ENCODE measurements around the gene ASTN2. TPM values are rescaled to one million over a fixed set of nuclear protein-coding genes. Genes with fewer than 3 reads are reported as not detected.
A peak's percentile ranks its signal among the peaks of the same experiment; 100 is the strongest.

ASTN2 gene
- total and polyA plus RNA-seq, 9 of the 15 experiments (the other 6 are each of a cell fraction or from before 2014, with no cell fraction given), result 0.56 to 3.5 (median 1.9) TPM

GRCh38 chr9:116572095-116572748 is 842.6 kb downstream of the ASTN2 start:
- ATAC-seq, result peak; percentile 99
- Histone ChIP-seq H3K9me3 (replicated peaks; ENCODE audit: control insufficient read depth, insufficient read depth, low read depth, low read length) (no peaks in the 10 kb centered on the region; the same call in 1 of the 2 replicates), H3K27ac (ENCODE audit: extremely low read depth, low read depth, low read length) (no peak overlapping the region), H3K79me2 (ENCODE audit: control insufficient read depth, insufficient read depth, low read length) (no peaks in the 10 kb centered on the region), H3K4me3 (no peak overlapping the region), H3K4me1 (replicated peaks in 1 of 2; ENCODE audit: control insufficient read depth in 2 of 2, insufficient read depth in 2 of 2, low read length in 2 of 2) (peaks cover 6 to 10% of the 10 kb centered on the region in 2 experiments; a peak in 2 of 5 replicates), H3K9ac (ENCODE audit: insufficient read depth in 1 of 2, low read depth in 2 of 2, low read length in 2 of 2) (no peak overlapping the region), H3K27me3 (ENCODE audit: control insufficient read depth in 2 of 2, insufficient read depth in 2 of 2, low read length in 2 of 2) (no peaks in the 10 kb centered on the region), H4K20me1 (replicated peaks; ENCODE audit: control insufficient read depth, insufficient read depth, low read length) (no peaks in the 10 kb centered on the region; the same call in 1 of the 2 replicates), H3K36me3 (ENCODE audit: control insufficient read depth, insufficient read depth, low read length) (no peaks in the 10 kb centered on the region), H3K9me1 (ENCODE audit: control insufficient read depth, insufficient read depth, low read length) (no peaks in the 10 kb centered on the region), H3K4me2 (ENCODE audit: insufficient read depth, low read length) (no peak overlapping the region; the same call in 1 of the 2 replicates), H2AFZ (ENCODE audit: low read depth, low read length) (no peak overlapping the region)
- CTCF ChIA-PET (ENCODE audit: low intra/inter-chr PET ratio), result interaction anchor here (0.6 to 1.8 kb wide), 4 partner anchors 420 to 981 kb away, joined by 3 to 10 read pairs (median 4); no protein-coding TSS in a partner anchor
- 26% methylated on average over 11 of the region's 12 CpGs for WGBS (ENCODE audit: insufficient coverage, low coverage, missing lambda C conversion rate)
- FAIRE-seq, result peak; percentile 94
- intact Hi-C loops (cut with micrococcal nuclease), result loop anchor here (2.0 to 10.0 kb wide), 7 partner anchors 75 to 979 kb away; no protein-coding TSS in a partner anchor
- in situ Hi-C loops (cut with MboI), result loop anchor here (5.0 kb wide), 2 partner anchors 420 to 980 kb away; partner anchors contain the start of gene PAPPA
- POLR2A ChIA-PET, result interaction anchor here (1.2 kb wide), 1 partner anchor 107 kb away, joined by 3 read pairs; no protein-coding TSS in a partner anchor
- no TSS peak for BruUV-seq (replicated peaks)
- peak; percentile 83 to 93 (median 90) for DNase-seq (ENCODE audit: extremely low read depth in 1 of 4, low spot score in 3 of 4)
- TF ChIP-seq ZNF143 (CRISPR knock-in tag; IDR thresholded peaks at IDR 0.05) (no peak), MBD2 (IDR thresholded peaks at IDR 0.05; ENCODE audit: borderline replicate concordance, low read depth) (no peak), NFE2 (IDR thresholded peaks at IDR 0.05; ENCODE audit: low read depth) (no peak), ZKSCAN3 (CRISPR knock-in tag; IDR thresholded peaks at IDR 0.05) (no peak), TRIM28 (IDR thresholded peaks at IDR 0.05) (no peak), GATA2 (CRISPR knock-in tag; IDR thresholded peaks at IDR 0.05) (no peak), RBM34 (IDR thresholded peaks at IDR 0.05; ENCODE audit: borderline replicate concordance, insufficient read depth, low read length) (no peak), SMC3 (conservative IDR thresholded peaks at IDR 0.05; ENCODE audit: insufficient read depth, low read depth, low read length) (peak; percentile 98), NEUROD1 (IDR thresholded peaks at IDR 0.05; ENCODE audit: borderline replicate concordance, low read depth, low read length, partially characterized antibody) (peak; percentile 31), NFYB (IDR thresholded peaks at IDR 0.05; ENCODE audit: extremely low read depth, insufficient read length) (no peak), ZNF584 (CRISPR knock-in tag; IDR thresholded peaks at IDR 0.05; ENCODE audit: low read depth) (no peak), STAG1 (CRISPR knock-in tag; IDR thresholded peaks at IDR 0.05; ENCODE audit: borderline replicate concordance) (peak; percentile 95), USF1 (CRISPR knock-in tag; IDR thresholded peaks at IDR 0.05) (0 out of 2 replicates have a peak, but pooled peaks have one; percentile 20), MAFG (tag; conservative IDR thresholded peaks at IDR 0.05) (no peak), HDGF (IDR thresholded peaks at IDR 0.05) (0 out of 2 replicates have a peak, but pooled peaks have one; percentile 76), TARDBP (IDR thresholded peaks at IDR 0.05) (no peak), E2F1 (CRISPR knock-in tag; IDR thresholded peaks at IDR 0.05) (no peak), RCOR1 (IDR thresholded peaks at IDR 0.05; ENCODE audit: borderline replicate concordance in 1 of 2, low read depth in 2 of 2, low read length in 2 of 2) (0 out of 4 replicates have a peak, but pooled peaks of 1 of the 2 experiments have one; percentile 31), EP300 (IDR thresholded peaks at IDR 0.05; ENCODE audit: low read length) (0 out of 2 replicates have a peak, but pooled peaks have one; percentile 10), ZKSCAN1 (IDR thresholded peaks at IDR 0.05; ENCODE audit: low read depth, low read length) (no peak), ZNF165 (CRISPR knock-in tag; IDR thresholded peaks at IDR 0.05; ENCODE audit: borderline replicate concordance) (no peak), ZNF24 (IDR thresholded peaks at IDR 0.05) (0 out of 2 replicates have a peak, but pooled peaks have one; percentile 23), SOX6 (IDR thresholded peaks at IDR 0.05) (peak; percentile 31; the same call in 1 of the 2 replicates), NFIX (CRISPR knock-in tag; IDR thresholded peaks at IDR 0.05; ENCODE audit: low read depth) (no peak)

All from K562 (cell line).